ENCODE measurements around the gene GPR150. TPM values are rescaled to one million over a fixed set of nuclear protein-coding genes. Genes with fewer than 3 reads are reported as not detected.

Gene GPR150
- total and polyA plus RNA-seq, 2 of the 13 experiments (the other 11 are each of a cell fraction or from before 2014, with no cell fraction given): 0.03 TPM; not detected in 1

DNA sequence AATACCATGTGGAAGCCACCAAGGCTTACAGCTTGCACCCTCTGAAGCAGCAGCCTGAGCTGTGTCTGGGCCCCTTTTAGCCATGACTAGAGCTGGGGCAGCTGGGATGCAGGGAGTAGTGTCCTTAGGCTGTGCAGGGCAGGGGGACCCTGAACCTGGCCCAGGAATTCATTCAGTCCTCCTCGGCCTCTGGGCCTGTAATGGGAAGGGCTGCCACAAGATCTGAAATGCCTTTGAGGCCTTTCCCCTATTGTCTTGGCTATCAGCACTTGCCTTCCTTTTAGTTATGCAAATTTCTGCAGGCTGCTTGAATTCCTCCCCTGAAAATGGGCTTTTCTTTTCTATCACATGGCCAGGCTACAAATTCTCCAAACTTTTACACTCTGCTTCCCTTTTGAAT, 9.0 kb downstream of the GPR150 start:
- FAIRE-seq (no peak), ATAC-seq (no peak), DNase-seq (ENCODE audit: low spot score) (no peak)
- in situ Hi-C loops (cut with HindIII; ENCODE audit: extremely low pct_ligation_motif_present, low pct_unique_long_range_greater_than_20kb): loop anchor here (25.0 kb wide), 1 partner anchor 708 kb away; no protein-coding TSS in a partner anchor
- no peak overlapping the region for H3K27ac ChIP-seq (ENCODE audit: extremely low read length, insufficient read depth, low read length)
- no peak overlapping the region for H3K9ac ChIP-seq (ENCODE audit: insufficient read depth, low read depth, low read length)
- BruUV-seq (replicated peaks): no TSS peak
- no peaks in the 10 kb centered on the region for H3K36me3 ChIP-seq (replicated peaks in 1 of 2; ENCODE audit: control insufficient read depth in 1 of 2, insufficient read depth in 2 of 2, low read length in 2 of 2)
- H3K4me1 ChIP-seq (ENCODE audit: insufficient read depth, low read length): no peaks in the 10 kb centered on the region
- CTCF ChIA-PET (ENCODE audit: low intra/inter-chr PET ratio, low total read pairs): no interaction called here
- no peaks in the 10 kb centered on the region for H3K9me3 ChIP-seq (ENCODE audit: low read length)
- no peak overlapping the region for H2AFZ ChIP-seq (ENCODE audit: low read length)
- POLR2A ChIA-PET: no interaction called here
- intact Hi-C loops (cut with micrococcal nuclease; ENCODE audit: unreplicated experiment): no loop called here
- no peak overlapping the region for H3K4me2 ChIP-seq (ENCODE audit: low read depth, low read length)
- WGBS (ENCODE audit: low lambda C conversion rate): 0% methylated on average over 1 of the region's 1 CpG
- 0 out of 5 replicates have a peak, but pooled peaks cover 0 to 3% of the 10 kb centered on the region in 2 experiments for H3K27me3 ChIP-seq (ENCODE audit: control insufficient read depth in 1 of 2, insufficient read depth in 2 of 2, low read length in 2 of 2)
- no peak overlapping the region for H3K4me3 ChIP-seq (replicated peaks in 1 of 3; ENCODE audit: insufficient read depth in 1 of 3, low read depth in 2 of 3, low read length in 3 of 3)
- H4K20me1 ChIP-seq (ENCODE audit: insufficient read depth, low read length): no peaks in the 10 kb centered on the region
- no peaks in the 10 kb centered on the region for H3K79me2 ChIP-seq (ENCODE audit: insufficient read depth, low read length)
- no peak for TF ChIP-seq ZNF878 (CRISPR knock-in tag; IDR thresholded peaks at IDR 0.05)
- TF ChIP-seq, protein P1, sequence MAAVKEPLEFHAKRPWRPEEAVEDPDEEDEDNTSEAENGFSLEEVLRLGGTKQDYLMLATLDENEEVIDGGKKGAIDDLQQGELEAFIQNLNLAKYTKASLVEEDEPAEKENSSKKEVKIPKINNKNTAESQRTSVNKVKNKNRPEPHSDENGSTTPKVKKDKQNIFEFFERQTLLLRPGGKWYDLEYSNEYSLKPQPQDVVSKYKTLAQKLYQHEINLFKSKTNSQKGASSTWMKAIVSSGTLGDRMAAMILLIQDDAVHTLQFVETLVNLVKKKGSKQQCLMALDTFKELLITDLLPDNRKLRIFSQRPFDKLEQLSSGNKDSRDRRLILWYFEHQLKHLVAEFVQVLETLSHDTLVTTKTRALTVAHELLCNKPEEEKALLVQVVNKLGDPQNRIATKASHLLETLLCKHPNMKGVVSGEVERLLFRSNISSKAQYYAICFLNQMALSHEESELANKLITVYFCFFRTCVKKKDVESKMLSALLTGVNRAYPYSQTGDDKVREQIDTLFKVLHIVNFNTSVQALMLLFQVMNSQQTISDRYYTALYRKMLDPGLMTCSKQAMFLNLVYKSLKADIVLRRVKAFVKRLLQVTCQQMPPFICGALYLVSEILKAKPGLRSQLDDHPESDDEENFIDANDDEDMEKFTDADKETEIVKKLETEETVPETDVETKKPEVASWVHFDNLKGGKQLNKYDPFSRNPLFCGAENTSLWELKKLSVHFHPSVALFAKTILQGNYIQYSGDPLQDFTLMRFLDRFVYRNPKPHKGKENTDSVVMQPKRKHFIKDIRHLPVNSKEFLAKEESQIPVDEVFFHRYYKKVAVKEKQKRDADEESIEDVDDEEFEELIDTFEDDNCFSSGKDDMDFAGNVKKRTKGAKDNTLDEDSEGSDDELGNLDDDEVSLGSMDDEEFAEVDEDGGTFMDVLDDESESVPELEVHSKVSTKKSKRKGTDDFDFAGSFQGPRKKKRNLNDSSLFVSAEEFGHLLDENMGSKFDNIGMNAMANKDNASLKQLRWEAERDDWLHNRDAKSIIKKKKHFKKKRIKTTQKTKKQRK (IDR thresholded peaks at IDR 0.05; ENCODE audit: low read length): no peak
- TF ChIP-seq ZNF772 (CRISPR knock-in tag; IDR thresholded peaks at IDR 0.05): no peak
- TF ChIP-seq BRCA1 (CRISPR knock-in tag; IDR thresholded peaks at IDR 0.05): no peak
- TF ChIP-seq PTBP1 (IDR thresholded peaks at IDR 0.05; ENCODE audit: low read depth, low read length, poor library complexity, severe bottlenecking): no peak
- no peak for TF ChIP-seq ZNF333 (CRISPR knock-in tag; IDR thresholded peaks at IDR 0.05; ENCODE audit: borderline replicate concordance)
- TF ChIP-seq ZNF367 (CRISPR knock-in tag; IDR thresholded peaks at IDR 0.05; ENCODE audit: borderline replicate concordance): no peak
- no peak for TF ChIP-seq GMEB1 (CRISPR knock-in tag; IDR thresholded peaks at IDR 0.05; ENCODE audit: borderline replicate concordance)
- no peak for TF ChIP-seq ZBTB40 (IDR thresholded peaks at IDR 0.05)
- no peak for TF ChIP-seq ZBTB40 (CRISPR knock-in tag; IDR thresholded peaks at IDR 0.05)
